Sigmoid colon (tissue), 7 donors: Measurements from ENCODE around the gene CPA3. TPM values are rescaled to one million over a fixed set of nuclear protein-coding genes. Genes with fewer than 3 reads are reported as not detected.

Experiments used
- DNase-seq: peaks from one replicate; pipeline ENCODE4 v3.0.0-alpha.2; 2019
- H3K27ac ChIP-seq, 4 donors: fragments of 200-600 bp; sonication (generic); one replicate each; pipeline ENCODE4 v1.5.1; 2016 to 2019; ENCODE audit warnings: mild to moderate bottlenecking in 1 of 4
- H3K27me3 ChIP-seq, 3 donors: fragments of 200-600 bp; sonication (generic); one replicate each; pipeline ENCODE4 v1.5.1; 2019; ENCODE audit warnings: mild to moderate bottlenecking in 1 of 3
- H3K36me3 ChIP-seq, 4 donors: fragments of 200-600 bp; sonication (generic); one replicate each; pipeline ENCODE4 v1.5.1; 2016 to 2019
- H3K4me1 ChIP-seq, 4 donors: fragments of 200-600 bp; sonication (generic); one replicate each; pipeline ENCODE4 v1.5.1; 2017 to 2019
- H3K4me3 ChIP-seq, 4 donors: fragments of 200-600 bp; sonication (generic); one replicate each; pipeline ENCODE4 v1.5.1; 2017 to 2019; ENCODE audit warnings: mild to moderate bottlenecking in 2 of 4, moderate library complexity in 1 of 4
- H3K9me3 ChIP-seq, 4 donors: fragments of 200-600 bp in 3 of 4; sonication (generic) in 3 of 4; one replicate each; pipeline versions ENCODE4 v1.5.1 to v1.6.1; 2013 to 2019
- EP300 ChIP-seq, 4 donors: sonication (generic); formaldehyde crosslinking; IDR thresholded peaks; one replicate each; pipeline ENCODE4 v1.6.1; 2017; ENCODE audit warnings: antibody characterized with exemption in 4 of 4
- POLR2A ChIP-seq, 2 donors: fragments of 450-650 bp; IDR thresholded peaks; one replicate each; pipeline ENCODE4 v1.6.1; 2016; ENCODE audit warnings: antibody characterized with exemption in 2 of 2, mild to moderate bottlenecking in 2 of 2, moderate library complexity in 2 of 2
- POLR2AphosphoS5 ChIP-seq, 4 donors: sonication (generic); formaldehyde crosslinking; IDR thresholded peaks; one replicate each; pipeline ENCODE4 v1.6.1; 2017; ENCODE audit warnings: antibody characterized with exemption in 4 of 4
- WGBS, 2 donors: extraction: QIAGEN DNeasy Blood & Tissue Kit; methylation state at CpG; one replicate each; pipeline ENCODE4 v1.1.7; 2013; 5-methylcytosine and 5-hydroxymethylcytosine counted together
- intact Hi-C: fragments of 100-400 bp; cut with DNase I; formaldehyde crosslinking; loops from one replicate; pipeline ENCODE4 v1.15.1; 2023
- polyA plus RNA-seq, 3 donors: library from polyadenylated mRNA; stranded (reverse); fragments of 200-250 nt; gene quantifications; one replicate each; pipeline ENCODE4 v1.2.3, GENCODE V29; 2013
- total RNA-seq, 4 donors: library from RNA; depleted of rRNA; stranded (reverse); fragments of >200 nt; gene quantifications; one replicate each; pipeline ENCODE4 v1.1.0, GENCODE V29; 2016
- TF ChIP-seq, protein P1 (sequence below), 4 experiments: fragments of 450-650 bp in 3 of 4; fragments of 200-600 bp in 1 of 4; IDR thresholded peaks; one replicate each; pipeline ENCODE4 v1.5.1; 2016 to 2019; ENCODE audit warnings: antibody characterized with exemption in 4 of 4, mild to moderate bottlenecking in 3 of 4, moderate library complexity in 2 of 4
- donor health status: healthy with polysubstance abuse.
- donor health status: Bipolar disorder and iron deficiency.
- donor health status: healthy.

Gene CPA3
- total and polyA plus RNA-seq, 7 donors: 1.1 to 15.7 (median 3.0) TPM

DNA sequence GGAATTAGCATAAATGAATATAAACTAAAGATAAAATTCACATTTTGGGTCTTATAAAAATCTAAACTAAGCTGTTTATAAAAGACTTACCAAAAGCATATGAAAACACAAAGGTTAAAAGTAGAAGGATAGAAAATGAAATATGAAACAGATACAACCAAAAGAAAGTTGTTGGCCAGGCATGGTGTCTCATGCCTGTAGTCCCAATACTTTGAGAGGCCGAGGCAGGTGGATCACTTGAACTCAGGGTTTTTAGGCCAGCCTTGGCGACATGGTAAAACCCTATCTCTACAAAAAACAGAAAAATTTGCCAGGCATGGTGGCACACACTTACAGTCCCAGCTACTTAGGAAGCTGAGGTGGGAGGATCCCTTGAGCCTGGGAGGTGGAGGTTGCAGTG, 51.0 kb downstream of the CPA3 start:
- Histone ChIP-seq H3K4me1 (no peaks in the 10 kb centered on the region), H3K4me3 (no peak overlapping the region), H3K9me3 (peaks cover 0 to 6% (median 0%) of the 10 kb centered on the region in 4 donors), H3K36me3 (no peaks in the 10 kb centered on the region), H3K27ac (no peak overlapping the region), H3K27me3 (no peaks in the 10 kb centered on the region)
- intact Hi-C loops: no loop called here
- 89 to 93% methylated on average over 2 of the region's 2 CpGs for WGBS, 2 donors
- no peak for DNase-seq
- TF ChIP-seq, protein P1, sequence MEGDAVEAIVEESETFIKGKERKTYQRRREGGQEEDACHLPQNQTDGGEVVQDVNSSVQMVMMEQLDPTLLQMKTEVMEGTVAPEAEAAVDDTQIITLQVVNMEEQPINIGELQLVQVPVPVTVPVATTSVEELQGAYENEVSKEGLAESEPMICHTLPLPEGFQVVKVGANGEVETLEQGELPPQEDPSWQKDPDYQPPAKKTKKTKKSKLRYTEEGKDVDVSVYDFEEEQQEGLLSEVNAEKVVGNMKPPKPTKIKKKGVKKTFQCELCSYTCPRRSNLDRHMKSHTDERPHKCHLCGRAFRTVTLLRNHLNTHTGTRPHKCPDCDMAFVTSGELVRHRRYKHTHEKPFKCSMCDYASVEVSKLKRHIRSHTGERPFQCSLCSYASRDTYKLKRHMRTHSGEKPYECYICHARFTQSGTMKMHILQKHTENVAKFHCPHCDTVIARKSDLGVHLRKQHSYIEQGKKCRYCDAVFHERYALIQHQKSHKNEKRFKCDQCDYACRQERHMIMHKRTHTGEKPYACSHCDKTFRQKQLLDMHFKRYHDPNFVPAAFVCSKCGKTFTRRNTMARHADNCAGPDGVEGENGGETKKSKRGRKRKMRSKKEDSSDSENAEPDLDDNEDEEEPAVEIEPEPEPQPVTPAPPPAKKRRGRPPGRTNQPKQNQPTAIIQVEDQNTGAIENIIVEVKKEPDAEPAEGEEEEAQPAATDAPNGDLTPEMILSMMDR (IDR thresholded peaks at IDR 0.05): no peak
- no peak for TF ChIP-seq POLR2AphosphoS5 (IDR thresholded peaks at IDR 0.05)
- no peak for TF ChIP-seq POLR2A (IDR thresholded peaks at IDR 0.05)
- TF ChIP-seq EP300 (IDR thresholded peaks at IDR 0.05): no peak

DNA sequence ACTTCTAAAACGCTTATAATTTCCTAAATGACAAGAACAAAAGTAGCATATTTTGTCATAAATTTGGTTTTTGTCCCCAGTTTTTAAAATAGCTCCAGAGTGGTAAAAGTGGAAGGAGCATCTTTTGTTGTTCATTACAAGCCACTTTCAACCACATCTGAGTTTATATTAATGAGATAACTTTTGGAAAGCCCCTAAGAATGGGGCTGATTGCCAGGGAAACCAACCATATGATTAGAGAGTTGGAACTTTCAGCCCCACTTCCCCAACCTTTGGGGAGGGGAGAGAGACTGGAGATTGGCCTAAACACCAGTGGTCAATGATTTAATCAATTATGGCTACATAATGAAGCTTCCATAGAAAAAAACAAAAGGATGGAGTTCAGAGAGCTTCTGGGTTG, 57.4 kb downstream of the CPA3 start:
- DNase-seq: no peak
- H3K27me3 ChIP-seq: no peaks in the 10 kb centered on the region
- peaks cover 0 to 6% (median 0%) of the 10 kb centered on the region in 4 donors for H3K9me3 ChIP-seq
- H3K36me3 ChIP-seq: no peaks in the 10 kb centered on the region
- intact Hi-C loops: no loop called here
- no peak overlapping the region for H3K27ac ChIP-seq
- H3K4me1 ChIP-seq: no peaks in the 10 kb centered on the region
- TF ChIP-seq POLR2A (IDR thresholded peaks at IDR 0.05): no peak
- TF ChIP-seq, protein P1 (IDR thresholded peaks at IDR 0.05): no peak
- no peak for TF ChIP-seq EP300 (IDR thresholded peaks at IDR 0.05)
- TF ChIP-seq POLR2AphosphoS5 (IDR thresholded peaks at IDR 0.05): no peak
- H3K4me3 ChIP-seq: no peak overlapping the region
- 84 to 90% methylated on average over 1 of the region's 1 CpG for WGBS, 2 donors

DNA sequence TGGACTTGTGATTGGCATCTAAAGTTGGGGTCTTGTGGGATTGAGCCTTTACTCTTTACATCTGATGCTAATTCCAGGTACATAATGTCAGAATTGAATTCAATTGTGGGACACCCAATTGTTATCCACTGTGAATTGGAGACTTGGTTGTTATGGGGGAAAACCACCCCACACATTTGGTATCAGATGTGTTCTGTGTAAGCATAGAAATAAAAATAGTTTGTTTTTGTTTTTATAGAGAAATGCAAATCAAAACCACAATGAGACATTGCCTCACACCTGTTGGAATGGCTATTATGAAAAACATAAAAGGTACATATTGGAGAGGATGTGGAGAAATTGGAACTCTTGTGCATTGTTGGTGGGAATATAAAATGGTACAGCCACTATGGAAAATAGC, 58.5 kb downstream of the CPA3 start:
- Histone ChIP-seq H3K27me3 (no peaks in the 10 kb centered on the region), H3K9me3 (peaks cover 0 to 6% (median 0%) of the 10 kb centered on the region in 4 donors), H3K27ac (no peak overlapping the region), H3K36me3 (no peaks in the 10 kb centered on the region), H3K4me1 (no peaks in the 10 kb centered on the region), H3K4me3 (no peak overlapping the region)
- TF ChIP-seq POLR2A (IDR thresholded peaks at IDR 0.05): no peak
- no peak for TF ChIP-seq POLR2AphosphoS5 (IDR thresholded peaks at IDR 0.05)
- TF ChIP-seq EP300 (IDR thresholded peaks at IDR 0.05): no peak
- TF ChIP-seq, protein P1 (IDR thresholded peaks at IDR 0.05): no peak
- no peak for DNase-seq
- intact Hi-C loops: no loop called here

DNA sequence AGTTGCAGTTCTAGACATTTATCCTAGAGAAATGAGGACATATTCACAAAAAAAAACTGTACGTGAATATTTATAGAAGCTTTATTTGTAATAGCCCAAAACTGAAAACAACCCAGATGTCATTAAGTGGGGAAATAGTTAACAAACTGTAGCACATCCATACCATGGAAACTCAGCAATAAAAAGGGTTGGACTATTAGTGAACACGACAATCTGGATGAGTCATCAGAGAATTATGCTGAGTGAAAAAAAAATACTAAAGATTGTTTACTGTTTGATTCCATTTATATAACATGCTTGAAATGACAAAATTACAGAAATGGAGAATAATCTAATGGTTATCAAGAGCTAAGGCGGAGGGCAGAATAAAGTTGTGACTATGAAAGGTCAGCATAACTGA, 59.5 kb downstream of the CPA3 start:
- 43 to 64% methylated on average over 3 of the region's 3 CpGs for WGBS, 2 donors
- Histone ChIP-seq H3K27me3 (no peaks in the 10 kb centered on the region), H3K4me1 (no peaks in the 10 kb centered on the region), H3K27ac (no peak overlapping the region), H3K4me3 (no peak overlapping the region), H3K36me3 (no peaks in the 10 kb centered on the region), H3K9me3 (peaks cover 0 to 6% (median 0%) of the 10 kb centered on the region in 4 donors)
- no peak for DNase-seq
- TF ChIP-seq, protein P1 (IDR thresholded peaks at IDR 0.05): no peak
- TF ChIP-seq EP300 (IDR thresholded peaks at IDR 0.05): no peak
- TF ChIP-seq POLR2AphosphoS5 (IDR thresholded peaks at IDR 0.05): no peak
- TF ChIP-seq POLR2A (IDR thresholded peaks at IDR 0.05): no peak
- intact Hi-C loops: no loop called here

DNA sequence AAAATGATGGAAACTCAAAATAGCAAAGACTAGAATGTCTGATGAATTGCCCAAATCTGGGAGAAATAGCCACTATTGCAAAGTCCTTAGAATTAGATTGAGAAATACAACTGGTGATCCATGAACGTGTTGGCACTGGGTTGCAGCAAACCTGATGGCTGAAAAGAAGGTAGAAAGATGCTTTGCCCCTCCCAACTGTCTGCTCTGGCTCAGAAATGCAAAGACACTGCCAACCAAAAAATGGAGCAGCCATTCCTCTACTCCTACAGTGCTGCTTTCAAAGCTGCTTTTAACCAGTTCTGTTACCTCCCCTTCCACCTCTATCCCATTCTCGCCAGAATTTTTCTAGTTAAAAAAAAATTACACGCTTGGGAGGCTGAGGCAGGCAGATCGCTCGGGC, 60.7 kb downstream of the CPA3 start:
- no peak overlapping the region for H3K4me3 ChIP-seq
- 79 to 85% methylated on average over 5 of the region's 5 CpGs for WGBS, 2 donors
- DNase-seq: no peak

More for the DNA sequence above, 60.7 kb downstream of the CPA3 start:
- H3K27ac ChIP-seq: no peak overlapping the region
- no peaks in the 10 kb centered on the region for H3K4me1 ChIP-seq
- TF ChIP-seq POLR2AphosphoS5 (IDR thresholded peaks at IDR 0.05) (no peak), EP300 (IDR thresholded peaks at IDR 0.05) (no peak), POLR2A (IDR thresholded peaks at IDR 0.05) (no peak)
- TF ChIP-seq, protein P1 (IDR thresholded peaks at IDR 0.05): no peak
- intact Hi-C loops: no loop called here
- H3K36me3 ChIP-seq: no peaks in the 10 kb centered on the region
- H3K27me3 ChIP-seq: no peaks in the 10 kb centered on the region
- H3K9me3 ChIP-seq: no peaks in the 10 kb centered on the region
